SK-MEL-5 (cell line): Measurements from ENCODE around the gene IFNAR1. TPM values are rescaled to one million over a fixed set of nuclear protein-coding genes. Genes with fewer than 3 reads are reported as not detected.

Source experiments
- DNase-seq: peaks from one replicate; pipeline ENCODE4 v3.0.0-alpha.2; 2016; ENCODE audit warnings: low read depth, low spot score
- in situ Hi-C: cut with HindIII; loops from 2 replicates; pipeline ENCODE4 v1.10.0; 2016; ENCODE audit warnings: low sequenced_read_pairs, high pct_unique_total_duplicates, low pct_unique_long_range_greater_than_20kb
- polyA plus RNA-seq, 2 experiments: library from polyadenylated mRNA; depleted of rRNA; stranded (reverse); fragments of >200 nt; gene quantifications; 2 replicates each; pipeline ENCODE4 v1.2.3, GENCODE V29; 2015
- total RNA-seq: library from RNA; depleted of rRNA; stranded (reverse); fragments of >200 nt; shearing (Covaris generic); gene quantifications from 2 replicates; pipeline ENCODE4 v1.2.3, GENCODE V29; 2014; rRNA removed

IFNAR1 gene
- total RNA-seq: 10.7 and 11.9 TPM in 2 replicates
- 15.8 and 19.1 TPM in 2 replicates for polyA plus RNA-seq (2015; cell fraction: cytosol; rRNA removed)
- 6.3 and 10.0 TPM in 2 replicates for polyA plus RNA-seq (2015; cell fraction: nucleus; rRNA removed)

GRCh38 chr21:33324291-33325221 is at the start of gene IFNAR1:
Gene IFNAR1, plus strand, starts transcription at chr21:33324970. Its CDS starts 86 bp downstream, at chr21:33325056.
- DNase-seq: peak; percentile 95
- in situ Hi-C loops: no loop called here

- in situ Hi-C loops: no loop called here
- no peak for DNase-seq
Measured at GRCh38 chr21:33278721-33279120, 46.0 kb upstream of the IFNAR1 start.

- in situ Hi-C loops: no loop called here
Measured at GRCh38 chr21:33279330-33279820, 45.4 kb upstream of the IFNAR1 start.

GRCh38 chr21:33281096-33281652 is 43.6 kb upstream of the IFNAR1 start:
- DNase-seq: no peak
- in situ Hi-C loops: no loop called here

More at GRCh38 chr21:33279330-33279820, 45.4 kb upstream of the IFNAR1 start:
- no peak for DNase-seq

- in situ Hi-C loops: no loop called here
- no peak for DNase-seq
Measured at GRCh38 chr21:33283203-33283602, 41.6 kb upstream of the IFNAR1 start.

GRCh38 chr21:33286076-33286475 is 38.7 kb upstream of the IFNAR1 start:
- no peak for DNase-seq
- in situ Hi-C loops: no loop called here

GRCh38 chr21:33286600-33287456 is 37.9 kb upstream of the IFNAR1 start:
- no peak for DNase-seq
- in situ Hi-C loops: no loop called here

GRCh38 chr21:33289199-33289819 is 35.5 kb upstream of the IFNAR1 start:
- in situ Hi-C loops: no loop called here

GRCh38 chr21:33290441-33290840 is 34.3 kb upstream of the IFNAR1 start:
- no peak for DNase-seq
- in situ Hi-C loops: no loop called here

More at GRCh38 chr21:33289199-33289819, 35.5 kb upstream of the IFNAR1 start:
- DNase-seq: no peak

- in situ Hi-C loops: no loop called here
- no peak for DNase-seq
Measured at GRCh38 chr21:33291686-33292085, 33.1 kb upstream of the IFNAR1 start.

GRCh38 chr21:33292724-33293123 is 32.0 kb upstream of the IFNAR1 start:
- DNase-seq: no peak

GRCh38 chr21:33293136-33293535 is 31.6 kb upstream of the IFNAR1 start:
- DNase-seq: no peak
- in situ Hi-C loops: no loop called here

More at GRCh38 chr21:33292724-33293123, 32.0 kb upstream of the IFNAR1 start:
- in situ Hi-C loops: no loop called here

- no peak for DNase-seq
- in situ Hi-C loops: no loop called here
Measured at GRCh38 chr21:33293811-33294216, 31.0 kb upstream of the IFNAR1 start.

GRCh38 chr21:33296156-33296555 is 28.6 kb upstream of the IFNAR1 start:
- no peak for DNase-seq
- in situ Hi-C loops: no loop called here

- no peak for DNase-seq
- in situ Hi-C loops: no loop called here
Measured at GRCh38 chr21:33299181-33299752, 25.5 kb upstream of the IFNAR1 start.

GRCh38 chr21:33300701-33301631 is 23.8 kb upstream of the IFNAR1 start:
- in situ Hi-C loops: no loop called here
- DNase-seq: no peak
